ENCODE measurements around the gene SLC49A4. TPM values are rescaled to one million over a fixed set of nuclear protein-coding genes. Genes with fewer than 3 reads are reported as not detected.

SLC49A4 gene
- total RNA-seq, 6 experiments from 2014 or later = 5.5 to 8.6 (median 6.7) TPM

- intact Hi-C loops (cut with DNase I) = no loop called here
- no peak for ATAC-seq
- no peak overlapping the region for H3K27ac ChIP-seq
- DNase-seq = no peak
- H3K36me3 ChIP-seq = no peaks in the 10 kb centered on the region
- no peaks in the 10 kb centered on the region for H3K27me3 ChIP-seq
- no peaks in the 10 kb centered on the region for H3K9me3 ChIP-seq
- TF ChIP-seq POLR2A (IDR thresholded peaks at IDR 0.05) = no peak
- no peak for TF ChIP-seq CTCF (IDR thresholded peaks at IDR 0.05)
- H3K4me1 ChIP-seq = no peaks in the 10 kb centered on the region
- whole genome bisulfite sequencing (ENCODE audit: insufficient coverage, low coverage, low lambda C conversion rate, missing lambda C conversion rate) = 67% methylated on average over 1 of the region's 2 CpGs
- H3K4me3 ChIP-seq = no peak overlapping the region
These were observed 9.1 kb downstream of the SLC49A4 start for GRCh38 chr3:122803977-122804376.

- H3K9me3 ChIP-seq = no peaks in the 10 kb centered on the region
- H3K4me1 ChIP-seq = no peaks in the 10 kb centered on the region
- H3K36me3 ChIP-seq = no peaks in the 10 kb centered on the region
- ATAC-seq = no peak
- no peak overlapping the region for H3K27ac ChIP-seq
- no peaks in the 10 kb centered on the region for H3K27me3 ChIP-seq
- no peak overlapping the region for H3K4me3 ChIP-seq
- TF ChIP-seq CTCF (IDR thresholded peaks at IDR 0.05) = no peak
- DNase-seq = no peak
- intact Hi-C loops (cut with DNase I) = no loop called here
These were observed 15.9 kb downstream of the SLC49A4 start for GRCh38 chr3:122810734-122811133.

GRCh38 chr3:122816587-122816986, 21.7 kb downstream of the SLC49A4 start:
- no peaks in the 10 kb centered on the region for H3K27me3 ChIP-seq
- WGBS (ENCODE audit: insufficient coverage, low coverage, low lambda C conversion rate, missing lambda C conversion rate) = 80% methylated on average over 1 of the region's 2 CpGs
- no peaks in the 10 kb centered on the region for H3K4me1 ChIP-seq
- no peak overlapping the region for H3K4me3 ChIP-seq
- ATAC-seq (no peak), DNase-seq (no peak)
- H3K36me3 ChIP-seq = no peaks in the 10 kb centered on the region
- no peak overlapping the region for H3K27ac ChIP-seq
- H3K9me3 ChIP-seq = no peaks in the 10 kb centered on the region
- no peak for TF ChIP-seq CTCF (IDR thresholded peaks at IDR 0.05)
- TF ChIP-seq POLR2A (IDR thresholded peaks at IDR 0.05) = no peak
- intact Hi-C loops (cut with DNase I) = no loop called here

- 84% methylated on average over 5 of the region's 7 CpGs for WGBS (ENCODE audit: insufficient coverage, low coverage, low lambda C conversion rate, missing lambda C conversion rate)
- TF ChIP-seq CTCF (IDR thresholded peaks at IDR 0.05) (no peak), POLR2A (IDR thresholded peaks at IDR 0.05) (no peak)
- Histone ChIP-seq H3K4me3 (no peak overlapping the region), H3K36me3 (no peaks in the 10 kb centered on the region), H3K9me3 (no peaks in the 10 kb centered on the region), H3K27ac (peak overlapping the region in 1 of 3 donors; percentile 10), H3K27me3 (no peaks in the 10 kb centered on the region), H3K4me1 (no peaks in the 10 kb centered on the region)
- intact Hi-C loops (cut with DNase I) = no loop called here
- no peak for DNase-seq
- ATAC-seq = no peak
These were observed 29.9 kb downstream of the SLC49A4 start for GRCh38 chr3:122824465-122825381.
